GM10847 (cell line): ENCODE measurements around the gene PAX7.

Experiments used
- POLR2A ChIP-seq: IDR thresholded peaks from 2 replicates; pipeline ENCODE4 v1.6.1; 2011; ENCODE audit not compliant: insufficient read length; ENCODE audit errors: extremely low read depth

PAX7 gene

GRCh38 chr1:18608534-18608933 lies 22.1 kb upstream of the PAX7 start:
- no peak for TF ChIP-seq POLR2A

- TF ChIP-seq POLR2A, result no peak
Measured at GRCh38 chr1:18611311-18611710, 19.3 kb upstream of the PAX7 start.

DNA sequence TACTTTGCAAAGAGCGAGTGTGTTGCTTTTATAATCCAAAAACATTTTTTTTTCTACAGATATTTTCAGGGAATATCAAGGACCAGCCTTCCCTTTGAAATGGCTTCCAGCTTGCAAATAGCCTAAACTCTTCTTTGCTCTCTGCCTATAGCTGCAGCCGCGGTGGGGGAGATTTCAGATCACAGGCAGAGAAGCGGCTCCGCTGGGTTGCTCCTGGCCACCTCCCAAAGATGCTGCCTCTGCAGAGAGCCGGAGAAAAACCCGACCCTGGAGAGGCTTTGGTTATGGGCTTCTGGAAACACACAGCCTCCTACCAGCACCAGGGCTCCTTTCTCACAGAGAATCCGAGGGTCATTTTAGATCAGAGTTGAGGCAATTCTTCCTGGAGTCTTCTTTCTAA lies 18.6 kb upstream of the PAX7 start:
- TF ChIP-seq POLR2A, result no peak

DNA sequence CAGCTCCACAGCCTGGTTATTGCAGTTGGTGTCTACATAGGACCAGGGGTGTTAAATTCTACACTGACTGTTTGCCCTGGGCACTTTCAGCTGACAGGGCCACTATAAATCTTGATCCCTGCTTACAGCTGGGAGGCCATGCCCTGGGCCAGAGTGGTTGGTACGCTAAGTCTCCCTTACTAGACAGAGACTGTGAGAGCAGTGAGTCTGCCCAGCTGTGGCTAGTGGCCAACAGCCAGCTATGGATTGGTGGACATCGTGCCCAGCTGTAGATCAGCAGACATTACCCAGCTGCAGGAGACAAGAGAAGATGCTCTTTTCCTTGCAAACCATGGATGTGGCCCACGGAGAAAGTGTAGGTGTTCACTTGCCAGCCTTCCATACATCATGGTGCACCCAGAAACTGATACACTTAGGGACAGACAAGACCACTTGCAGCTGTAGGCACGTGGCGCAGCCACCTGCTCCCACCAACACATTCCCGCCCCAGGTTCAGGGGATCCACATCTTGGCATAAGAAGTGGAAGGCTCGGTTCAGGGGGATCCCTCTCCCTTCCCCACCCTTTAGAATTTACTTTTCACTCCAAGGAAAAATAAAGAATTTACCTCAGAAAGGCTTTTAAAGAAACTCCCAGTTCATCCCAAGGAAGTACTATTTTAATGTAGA lies 16.4 kb upstream of the PAX7 start:
- no peak for TF ChIP-seq POLR2A

DNA sequence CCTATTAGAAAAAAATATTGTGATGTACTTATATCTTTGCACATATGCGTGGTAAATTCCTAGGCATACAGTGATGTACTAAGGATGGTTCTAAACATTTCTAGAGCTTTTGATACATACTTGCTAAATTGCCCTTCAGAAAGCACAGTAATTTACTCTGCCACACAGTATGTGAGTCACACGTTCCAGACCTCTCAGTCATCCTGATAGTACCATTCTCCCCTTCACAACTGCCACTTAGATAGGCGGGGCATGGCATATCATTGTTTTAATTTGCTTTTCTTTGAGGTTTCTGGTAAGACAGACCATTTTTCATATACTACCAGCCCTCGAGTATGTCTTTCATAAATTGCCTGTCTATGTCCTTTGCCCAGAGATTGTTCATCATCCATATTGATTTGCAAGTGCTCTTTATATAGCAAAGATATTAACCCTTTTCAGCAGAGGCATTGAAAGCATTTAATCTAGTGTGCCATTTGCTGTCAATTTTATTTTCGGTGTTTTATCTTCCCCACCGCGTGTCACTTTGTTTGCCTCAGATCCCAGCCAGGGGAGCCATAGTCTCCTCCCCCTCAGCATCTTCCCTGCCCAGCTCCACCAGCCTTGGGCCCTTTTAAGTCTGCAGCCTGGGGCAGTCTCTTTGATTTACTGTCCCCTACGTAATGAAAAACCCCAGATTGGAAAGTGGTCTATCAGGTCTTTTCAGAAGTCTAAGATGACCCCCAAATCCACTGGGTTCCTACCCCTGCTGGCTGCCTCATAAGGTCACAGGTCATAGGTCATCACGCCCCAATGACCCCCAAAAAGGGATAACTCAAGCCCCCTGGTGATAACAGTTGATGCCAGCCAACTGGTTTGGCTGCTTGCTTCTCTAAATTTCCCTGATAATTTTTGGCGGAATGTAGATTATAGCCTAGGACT lies 11.8 kb upstream of the PAX7 start:
- no peak for TF ChIP-seq POLR2A

GRCh38 chr1:18619467-18619835 lies 11.2 kb upstream of the PAX7 start:
- TF ChIP-seq POLR2A, result no peak

DNA sequence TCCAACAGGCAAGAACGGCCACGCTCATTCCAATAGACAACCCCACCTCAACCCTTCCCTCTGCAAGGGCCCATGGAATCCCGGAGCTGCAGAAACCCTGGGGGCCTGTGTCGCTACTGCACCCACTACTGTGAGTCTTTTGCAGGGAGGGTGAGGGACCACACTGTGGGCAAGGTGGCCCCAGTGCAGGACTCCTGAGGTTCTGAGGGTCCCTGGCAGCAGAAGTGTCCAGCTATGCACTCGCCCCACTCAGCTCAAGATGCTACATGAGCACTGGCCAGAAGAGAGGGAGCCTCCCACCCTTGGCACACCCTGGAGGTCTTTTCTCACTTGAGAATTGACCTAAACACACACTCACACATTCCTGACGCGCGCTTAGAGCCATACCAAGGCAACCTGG lies 2.1 kb upstream of the PAX7 start:
- no peak for TF ChIP-seq POLR2A

- TF ChIP-seq POLR2A, result no peak
Measured at GRCh38 chr1:18629659-18630510, 761 bp upstream of the PAX7 start.

GRCh38 chr1:18631496-18632217 lies 1.0 kb downstream of the PAX7 start:
- TF ChIP-seq POLR2A, result no peak

- no peak for TF ChIP-seq POLR2A
Measured at GRCh38 chr1:18632218-18632588, 1.6 kb downstream of the PAX7 start.

GRCh38 chr1:18632783-18633421 lies 2.3 kb downstream of the PAX7 start:
- TF ChIP-seq POLR2A, result no peak

DNA sequence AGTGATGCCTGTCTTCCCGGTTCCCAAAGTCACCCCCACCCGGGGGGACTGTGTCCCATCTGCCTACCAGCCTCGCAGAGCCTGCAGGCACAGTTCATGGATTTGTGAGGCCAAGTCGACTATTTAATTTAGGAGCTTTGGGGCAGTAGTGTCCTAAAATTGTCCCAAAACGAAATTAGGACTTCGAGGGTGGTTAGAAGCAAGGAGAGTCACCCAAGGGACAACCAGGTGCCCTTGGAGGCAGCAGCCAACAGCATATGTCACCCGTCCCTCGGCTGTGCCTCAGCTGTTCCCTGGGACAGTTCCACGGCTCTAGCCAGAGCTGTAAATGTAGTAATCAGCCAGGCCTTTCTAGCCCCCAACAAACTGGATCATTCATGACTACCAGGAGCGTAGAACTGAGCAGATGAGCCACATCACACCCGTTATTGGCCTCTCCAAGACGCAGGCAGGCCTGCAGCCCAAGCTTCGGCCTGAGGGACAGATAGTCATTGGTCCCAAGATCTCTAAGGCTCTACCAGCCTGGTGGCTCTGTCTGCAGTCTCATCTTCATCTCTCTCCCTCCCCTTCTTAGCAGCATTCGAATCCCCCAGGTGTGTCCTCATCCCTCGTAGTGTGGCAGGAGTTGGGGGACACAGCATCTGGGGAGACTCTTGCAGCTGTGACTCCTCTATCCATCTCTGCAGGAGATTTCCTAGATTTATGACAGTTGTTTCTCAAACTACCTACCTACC lies 2.9 kb downstream of the PAX7 start:
- TF ChIP-seq POLR2A, result no peak

DNA sequence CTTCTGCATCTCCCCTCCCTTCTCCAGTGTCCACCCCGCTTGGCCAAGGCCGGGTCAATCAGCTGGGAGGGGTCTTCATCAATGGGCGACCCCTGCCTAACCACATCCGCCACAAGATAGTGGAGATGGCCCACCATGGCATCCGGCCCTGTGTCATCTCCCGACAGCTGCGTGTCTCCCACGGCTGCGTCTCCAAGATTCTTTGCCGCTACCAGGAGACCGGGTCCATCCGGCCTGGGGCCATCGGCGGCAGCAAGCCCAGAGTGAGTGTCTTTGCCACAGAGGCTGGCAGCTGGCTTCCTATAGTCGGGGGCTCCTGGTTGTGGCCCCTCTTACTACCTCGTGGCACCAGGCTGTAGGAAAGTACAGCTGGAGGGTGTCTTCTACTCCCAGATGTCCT lies 3.6 kb downstream of the PAX7 start:
- TF ChIP-seq POLR2A, result no peak

DNA sequence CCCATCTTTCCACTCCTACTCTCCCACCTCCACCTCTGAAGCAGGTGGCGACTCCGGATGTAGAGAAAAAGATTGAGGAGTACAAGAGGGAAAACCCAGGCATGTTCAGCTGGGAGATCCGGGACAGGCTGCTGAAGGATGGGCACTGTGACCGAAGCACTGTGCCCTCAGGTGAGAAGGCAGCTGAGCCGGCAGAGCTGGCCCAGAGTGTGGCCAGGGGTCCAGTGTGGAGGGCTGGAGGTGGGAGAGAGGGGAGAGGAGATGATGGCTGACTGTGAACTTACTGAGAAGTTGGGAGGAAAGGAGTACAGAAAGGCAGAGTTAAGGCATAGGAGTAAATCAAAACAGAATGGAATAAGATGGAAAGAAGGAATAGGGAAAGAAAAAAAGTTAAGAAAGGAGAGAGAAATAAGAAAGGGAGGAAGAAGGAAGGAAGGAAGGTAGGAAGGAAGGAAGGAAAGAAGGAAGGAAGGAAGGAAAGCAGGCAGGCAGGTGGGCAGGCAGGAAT lies 4.5 kb downstream of the PAX7 start:
- no peak for TF ChIP-seq POLR2A

- TF ChIP-seq POLR2A, result no peak
Measured at GRCh38 chr1:18635891-18636595, 5.4 kb downstream of the PAX7 start.
